GM21390 (cell line): Measurements from ENCODE around the gene BNIP3.
"Not testable (repeated sequence)": the region's sequence is repeated elsewhere in the genome, so short reads cannot be mapped to it uniquely, and the experiment has no call there.

Experiments used
- ATAC-seq: cut with Tn5 transposase; IDR thresholded peaks from one replicate; pipeline ENCODE4 v1.9.1; 2021; ENCODE audit not compliant: unreplicated experiment

Gene BNIP3

DNA sequence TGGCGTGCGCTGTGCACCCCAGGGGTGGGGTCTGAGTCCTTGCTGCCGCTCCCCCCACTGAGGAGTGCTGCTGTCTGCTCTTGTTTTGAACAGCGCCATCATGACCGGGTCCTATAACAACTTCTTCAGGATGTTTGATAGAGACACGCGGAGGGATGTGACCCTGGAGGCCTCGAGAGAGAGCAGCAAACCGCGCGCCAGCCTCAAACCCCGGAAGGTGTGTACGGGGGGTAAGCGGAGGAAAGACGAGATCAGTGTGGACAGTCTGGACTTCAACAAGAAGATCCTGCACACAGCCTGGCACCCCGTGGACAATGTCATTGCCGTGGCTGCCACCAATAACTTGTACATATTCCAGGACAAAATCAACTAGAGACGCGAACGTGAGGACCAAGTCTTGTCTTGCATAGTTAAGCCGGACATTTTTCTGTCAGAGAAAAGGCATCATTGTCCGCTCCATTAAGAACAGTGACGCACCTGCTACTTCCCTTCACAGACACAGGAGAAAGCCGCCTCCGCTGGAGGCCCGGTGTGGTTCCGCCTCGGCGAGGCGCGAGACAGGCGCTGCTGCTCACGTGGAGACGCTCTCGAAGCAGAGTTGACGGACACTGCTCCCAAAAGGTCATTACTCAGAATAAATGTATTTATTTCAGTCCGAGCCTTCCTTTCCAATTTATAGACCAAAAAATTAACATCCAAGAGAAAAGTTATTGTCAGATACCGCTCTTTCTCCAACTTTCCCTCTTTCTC lies 26.0 kb downstream of the BNIP3 start:
- no peak for ATAC-seq

DNA sequence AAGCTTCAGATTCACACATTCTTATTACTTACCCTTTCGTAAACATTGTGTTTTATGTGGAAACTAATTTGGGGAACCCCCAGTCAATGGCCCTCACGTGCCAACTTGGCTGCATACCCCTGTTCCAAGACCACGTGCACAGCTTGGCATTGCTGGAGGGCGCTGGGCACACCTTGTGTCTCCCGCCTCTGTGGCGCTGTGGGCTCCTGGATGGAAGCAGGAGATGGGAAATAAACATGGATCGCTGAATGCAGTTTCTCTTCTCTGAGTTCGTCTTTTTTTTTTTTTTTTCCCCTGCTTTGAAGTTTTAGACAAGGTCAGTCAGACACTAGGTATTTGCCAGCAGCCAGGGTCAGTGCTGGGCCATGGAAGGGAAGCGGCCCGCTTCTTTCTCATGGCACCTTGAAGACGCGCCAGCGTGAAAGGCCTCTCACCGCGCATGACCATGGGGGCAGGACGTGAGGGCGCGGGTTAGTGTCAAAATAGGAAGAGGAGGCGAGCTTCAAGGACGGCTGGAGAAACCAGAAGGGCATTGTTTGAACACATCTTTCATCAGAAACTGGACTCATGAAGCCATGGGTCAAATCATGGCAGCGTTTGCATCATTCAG lies 27.3 kb downstream of the BNIP3 start:
- ATAC-seq, result no peak

DNA sequence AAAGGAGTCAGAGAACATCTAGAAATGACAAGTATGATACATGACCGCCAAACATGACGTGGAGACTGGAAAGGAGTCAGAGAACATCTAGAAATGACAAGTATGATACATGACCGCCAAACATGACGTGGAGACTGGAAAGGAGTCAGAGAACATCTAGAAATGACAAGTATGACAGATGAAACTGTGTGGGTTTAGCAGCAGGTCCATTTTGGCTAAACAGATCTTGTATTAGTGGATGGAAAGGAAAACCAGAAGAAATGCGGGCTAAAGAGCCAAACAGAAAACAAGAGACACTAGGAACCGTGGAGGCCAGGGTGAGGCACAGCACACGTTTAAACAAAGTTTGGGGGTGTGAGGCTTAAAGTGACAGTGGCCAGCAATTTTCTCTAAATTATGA lies 31.8 kb downstream of the BNIP3 start:
- not testable (repeated sequence) for ATAC-seq

DNA sequence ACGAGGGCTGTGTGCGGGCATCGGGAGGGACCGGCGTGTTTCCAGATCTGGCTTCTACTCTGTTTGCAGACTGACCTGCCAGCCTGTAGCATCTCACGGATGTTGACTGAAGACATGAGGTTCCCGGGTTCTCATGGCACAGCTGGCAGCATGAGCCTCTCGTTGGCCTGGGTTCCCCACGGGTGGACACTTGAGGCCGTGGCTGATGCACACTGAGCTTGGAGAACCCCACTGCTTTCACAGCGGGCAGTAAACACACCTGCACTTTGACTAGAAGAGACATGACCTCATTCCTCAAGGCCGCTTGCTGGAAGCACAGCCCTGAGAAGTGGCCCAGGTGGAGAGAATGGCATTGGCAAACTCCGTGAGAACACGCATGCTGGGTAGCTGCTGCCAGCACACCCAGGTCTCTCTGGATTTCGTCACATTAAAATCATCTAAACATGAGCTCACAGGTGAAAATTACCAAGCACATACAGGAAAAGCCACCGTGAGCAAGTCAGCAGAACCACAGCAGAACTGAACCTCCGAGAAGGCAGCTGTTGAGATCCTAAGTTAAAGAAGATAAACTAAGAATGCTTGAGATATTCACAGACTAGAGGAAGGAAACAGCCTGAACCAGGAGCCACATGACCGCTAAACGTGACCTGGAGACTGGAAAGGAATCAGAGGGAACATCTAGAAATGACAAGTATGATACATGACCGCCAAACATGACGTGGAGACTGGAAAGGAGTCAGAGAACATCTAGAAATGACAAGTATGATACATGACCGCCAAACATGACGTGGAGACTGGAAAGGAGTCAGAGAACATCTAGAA lies 32.5 kb downstream of the BNIP3 start:
- ATAC-seq, result no peak

DNA sequence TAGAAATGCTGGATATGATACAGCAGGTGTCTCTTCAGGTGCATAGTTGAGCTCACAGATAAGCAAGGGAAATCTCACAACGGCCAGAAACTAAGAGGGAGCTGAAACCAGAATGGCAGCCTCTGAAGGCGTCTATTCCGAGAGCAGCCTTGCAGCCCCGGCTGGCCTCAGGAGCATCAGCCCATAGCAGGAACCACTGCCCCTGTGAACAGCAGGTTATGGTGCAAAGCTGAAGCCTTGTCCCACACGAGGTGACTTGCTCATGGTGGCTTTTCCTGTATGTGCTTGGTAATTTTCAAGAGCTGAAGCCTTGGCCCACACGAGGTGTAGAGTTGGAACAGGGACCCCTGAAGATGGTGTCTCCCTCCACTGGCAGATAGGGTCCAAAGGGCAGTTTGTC lies 33.2 kb downstream of the BNIP3 start:
- ATAC-seq, result no peak

DNA sequence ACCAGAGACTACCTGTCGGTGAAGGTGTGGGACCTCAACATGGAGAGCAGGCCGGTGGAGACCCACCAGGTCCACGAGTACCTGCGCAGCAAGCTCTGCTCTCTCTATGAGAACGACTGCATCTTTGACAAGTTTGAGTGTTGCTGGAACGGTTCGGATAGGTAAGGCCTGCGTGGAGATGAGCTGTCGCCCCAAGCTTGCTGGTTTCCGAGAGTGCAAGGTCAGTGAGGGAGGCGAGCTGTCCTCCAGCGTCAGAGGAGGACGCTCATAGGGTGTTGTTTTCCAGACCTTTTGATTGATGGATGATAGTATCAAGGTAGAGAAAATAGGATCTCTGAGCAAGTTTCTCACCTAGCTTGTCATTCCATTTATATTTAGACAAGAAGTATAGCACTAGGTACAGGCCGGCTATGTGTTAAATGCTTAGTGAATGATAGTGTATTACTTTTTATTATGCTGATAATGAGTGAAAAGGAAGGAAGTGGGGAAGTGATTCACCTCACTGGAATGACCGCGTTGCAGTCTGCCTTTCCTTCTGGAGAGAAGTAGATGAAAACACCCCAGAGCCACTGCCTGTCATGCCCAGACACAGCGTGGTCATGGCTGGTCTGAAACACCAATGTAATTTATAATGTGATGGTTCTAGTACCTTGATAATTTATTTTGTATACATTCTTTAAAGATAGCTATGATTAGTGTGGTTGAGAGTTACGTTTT lies 33.9 kb downstream of the BNIP3 start:
- ATAC-seq, result no peak

DNA sequence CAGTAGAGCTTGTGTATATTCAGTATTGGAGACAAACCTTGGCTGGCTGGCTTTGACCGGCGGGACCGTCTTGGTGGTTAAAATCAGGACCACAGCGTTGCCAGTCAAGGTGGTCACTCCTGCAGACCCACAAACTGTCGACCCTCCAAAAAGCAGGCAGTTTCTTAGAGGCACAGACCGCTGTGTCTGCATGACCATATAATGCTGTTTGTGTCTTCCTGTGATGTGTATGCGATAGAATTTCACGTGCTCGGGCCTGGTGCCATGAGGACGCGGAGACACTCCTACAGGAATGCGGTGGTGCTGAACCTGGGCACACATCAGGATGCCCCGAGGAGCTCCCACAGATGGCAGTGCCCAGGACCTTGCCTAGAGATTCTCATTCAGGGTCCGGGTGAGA lies 34.8 kb downstream of the BNIP3 start:
- ATAC-seq, result no peak

DNA sequence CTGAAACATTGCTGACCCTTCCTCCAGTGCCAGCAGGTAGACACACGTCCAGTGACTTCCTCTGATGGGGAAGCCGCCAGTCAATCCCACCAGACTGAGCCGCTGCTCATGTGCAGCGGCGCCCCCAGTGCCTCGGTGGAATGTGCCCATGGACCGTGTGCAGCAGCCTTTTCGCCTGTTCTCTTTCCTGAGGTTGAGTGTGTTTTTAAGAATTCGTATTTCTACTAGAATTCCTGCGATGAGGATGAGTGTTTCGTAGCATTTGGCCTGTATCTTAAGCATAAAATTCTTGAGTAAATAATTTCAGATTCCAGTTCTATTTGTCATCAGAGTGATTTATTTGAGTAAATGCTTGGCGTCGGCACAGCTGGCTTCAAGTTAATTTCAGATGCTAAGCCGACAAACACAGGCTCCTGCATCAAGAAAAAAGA lies 35.4 kb downstream of the BNIP3 start:
- ATAC-seq, result no peak

DNA sequence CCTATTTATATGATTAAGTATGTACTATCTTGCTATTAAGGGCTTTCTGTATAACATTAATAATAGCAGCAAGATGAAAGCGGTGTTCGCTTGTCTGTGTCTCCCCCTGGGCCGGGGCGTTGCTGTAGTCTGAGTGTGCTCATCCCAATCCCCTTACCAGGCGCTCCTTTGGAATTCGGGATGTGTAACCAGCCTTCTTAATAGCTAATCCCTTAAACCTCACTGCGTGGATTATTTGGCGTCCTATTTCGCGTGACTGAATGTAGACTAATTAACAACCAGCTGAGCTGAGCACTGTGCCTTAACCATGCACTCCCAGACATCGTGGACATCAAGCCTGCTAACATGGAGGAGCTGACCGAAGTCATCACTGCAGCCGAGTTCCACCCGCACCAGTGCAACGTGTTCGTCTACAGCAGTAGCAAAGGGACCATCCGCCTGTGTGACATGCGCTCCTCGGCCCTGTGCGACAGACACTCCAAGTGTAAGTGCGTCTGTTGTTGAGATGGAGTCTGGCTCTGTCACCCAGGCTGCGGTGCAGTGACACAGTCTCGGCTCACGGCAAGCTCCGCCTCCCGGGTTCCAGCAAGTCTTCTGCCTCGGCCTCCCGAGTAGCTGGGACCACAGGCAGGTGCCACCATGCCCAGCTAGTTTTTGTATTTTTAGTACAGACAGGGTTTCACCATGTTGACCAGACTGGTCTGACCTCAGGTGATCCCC lies 36.6 kb downstream of the BNIP3 start:
- no peak for ATAC-seq

DNA sequence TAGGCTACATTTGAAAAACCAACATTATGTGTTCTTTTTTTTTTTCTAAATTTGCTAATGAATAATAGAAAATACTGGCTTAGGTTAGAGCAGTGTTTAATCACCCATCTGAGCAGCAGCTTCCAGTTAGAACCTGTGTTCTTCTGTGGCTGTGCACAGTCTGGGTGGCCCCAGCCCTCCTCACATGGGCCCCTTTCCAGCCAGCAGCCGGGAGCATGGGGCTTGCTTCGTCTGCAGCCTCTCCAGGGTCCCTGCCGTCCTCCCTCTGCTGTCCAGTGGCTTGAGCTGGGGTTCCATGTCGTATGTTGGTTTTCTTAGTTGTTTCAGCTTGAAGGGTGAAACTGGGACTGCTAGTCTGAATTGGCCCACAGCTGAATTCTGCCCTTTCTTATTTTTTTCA lies 37.3 kb downstream of the BNIP3 start:
- ATAC-seq, result no peak

DNA sequence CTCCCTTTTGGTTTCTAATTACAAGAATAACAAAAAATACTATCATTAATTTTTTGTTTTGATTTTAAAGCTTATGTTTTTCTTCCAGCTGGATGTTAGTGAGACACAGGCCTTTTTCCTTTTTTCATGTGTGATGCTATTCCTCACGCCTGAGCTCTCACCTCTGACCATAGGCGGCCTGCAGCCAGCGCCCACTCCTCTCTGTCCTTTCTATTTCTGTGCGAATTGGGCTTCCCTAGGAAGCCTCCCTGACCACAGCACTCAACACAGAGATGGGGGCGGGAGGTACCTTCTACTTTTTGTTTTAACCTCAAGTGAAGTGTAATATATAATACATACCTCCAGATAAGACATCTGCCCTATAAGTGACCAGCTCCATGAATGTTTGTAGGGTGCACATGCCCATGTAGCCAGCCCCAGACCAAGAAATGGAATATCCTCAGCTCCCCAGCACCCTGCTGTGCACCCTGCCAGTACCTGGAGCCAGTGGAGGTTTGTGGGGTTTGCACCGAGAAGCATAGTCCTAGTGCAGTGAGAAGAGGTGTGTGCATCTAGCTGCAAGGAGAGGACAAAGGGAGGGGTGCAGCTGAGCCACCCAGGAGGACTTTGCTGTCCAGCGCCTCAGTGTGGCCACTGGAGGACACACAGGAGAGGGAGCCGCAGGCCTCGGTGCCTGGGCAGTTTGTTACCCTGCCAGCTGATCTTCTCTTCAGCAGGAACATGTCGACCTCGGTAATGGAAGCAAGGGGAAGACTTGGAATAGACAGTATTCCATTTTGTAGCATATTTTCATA lies 38.5 kb downstream of the BNIP3 start:
- no peak for ATAC-seq

DNA sequence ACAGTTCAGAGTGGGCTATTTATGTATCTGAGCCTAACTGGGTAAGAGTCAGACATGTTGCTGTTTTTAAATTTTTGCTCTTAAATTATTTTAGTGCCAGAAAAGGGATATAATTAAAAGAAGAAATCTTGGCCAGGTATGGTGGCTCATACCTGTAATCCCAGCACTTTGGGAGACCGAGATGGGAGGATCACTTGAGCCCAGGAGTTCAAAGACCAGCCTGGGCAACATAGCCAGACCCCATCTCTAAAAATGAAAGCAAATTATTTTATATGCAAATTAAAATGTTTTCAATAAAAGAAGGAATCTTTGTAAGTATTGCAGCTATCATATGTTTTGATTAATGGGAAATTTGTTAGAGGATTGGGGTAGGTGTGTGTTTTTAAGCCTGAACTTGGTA lies 39.3 kb downstream of the BNIP3 start:
- ATAC-seq, result no peak

DNA sequence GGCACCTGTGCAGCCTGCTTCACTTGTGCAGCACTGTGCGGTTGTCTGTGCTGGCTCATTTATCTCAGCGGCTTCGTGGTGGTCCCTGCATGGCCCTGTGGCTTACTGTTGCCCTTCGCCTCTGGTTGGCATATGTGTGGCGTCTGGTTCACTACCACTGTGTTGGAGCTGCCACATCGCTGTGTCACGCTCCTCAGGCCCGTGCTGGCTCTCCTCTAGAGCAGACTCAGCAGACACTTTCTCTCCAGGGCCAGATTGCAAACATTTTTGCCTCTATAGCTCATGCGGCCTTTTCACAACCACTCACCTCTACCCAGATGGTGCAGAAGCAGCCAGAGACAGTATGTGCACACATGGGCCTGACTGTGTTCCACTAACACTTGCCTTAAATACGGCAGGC lies 43.0 kb downstream of the BNIP3 start:
- no peak for ATAC-seq

DNA sequence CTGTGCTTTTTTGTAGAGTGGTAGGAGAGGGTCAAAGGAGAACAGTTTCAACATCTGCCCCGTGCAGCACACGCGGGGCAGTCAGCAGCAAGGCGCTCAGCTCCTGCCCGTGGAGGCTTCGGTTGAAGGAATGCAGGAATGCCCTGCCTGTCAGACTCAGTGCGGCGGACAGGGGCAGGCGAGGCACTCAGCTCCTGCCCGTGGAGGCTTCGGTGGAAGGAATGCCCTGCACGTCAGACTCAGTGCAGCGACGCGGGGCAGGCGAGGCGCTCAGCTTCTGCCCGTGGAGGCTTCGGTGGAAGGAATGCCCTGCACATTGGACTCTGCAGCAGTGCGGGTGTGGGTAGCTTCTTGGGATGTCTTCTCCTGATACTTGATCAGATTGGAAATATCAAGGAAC lies 43.9 kb downstream of the BNIP3 start:
- no peak for ATAC-seq

DNA sequence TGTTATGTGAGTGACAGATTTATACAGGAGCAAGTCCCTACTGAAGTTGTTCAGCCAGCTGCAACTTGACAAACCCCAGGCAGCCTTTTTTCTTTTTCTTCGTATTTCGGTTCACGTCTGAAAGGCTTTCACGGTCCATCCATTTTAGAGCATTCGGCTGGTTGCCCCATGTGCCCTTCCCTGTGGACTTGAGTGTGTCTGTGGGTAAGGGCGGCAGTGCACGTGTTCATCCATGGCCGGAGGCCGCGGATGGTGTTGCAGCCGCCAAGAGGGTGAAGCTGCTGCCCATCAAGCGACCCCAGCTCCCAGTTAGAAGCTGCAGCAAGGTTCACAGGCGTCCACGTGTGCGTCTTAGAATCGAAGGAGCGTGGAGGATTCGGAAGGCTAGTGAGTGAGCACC lies 45.0 kb downstream of the BNIP3 start:
- ATAC-seq, result no peak

DNA sequence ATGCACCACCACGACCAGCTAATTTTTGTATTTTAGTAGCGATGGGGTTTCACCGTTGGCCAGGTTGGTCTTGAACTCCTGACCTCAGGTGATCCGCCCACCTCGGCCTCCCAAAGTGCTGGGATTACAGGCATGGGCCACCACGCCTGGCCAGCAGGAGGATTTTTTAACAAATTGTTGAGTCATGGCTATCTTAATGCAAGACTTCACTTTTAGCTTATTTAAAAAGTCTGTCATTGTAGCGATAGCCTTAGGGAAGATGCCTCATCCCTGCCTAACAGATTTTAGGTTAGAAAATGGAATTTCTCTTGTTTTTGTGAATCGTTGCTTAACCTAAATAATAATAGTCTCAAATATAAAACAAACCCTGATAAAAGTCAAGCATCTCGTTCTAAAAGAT lies 45.4 kb downstream of the BNIP3 start:
- no peak for ATAC-seq

DNA sequence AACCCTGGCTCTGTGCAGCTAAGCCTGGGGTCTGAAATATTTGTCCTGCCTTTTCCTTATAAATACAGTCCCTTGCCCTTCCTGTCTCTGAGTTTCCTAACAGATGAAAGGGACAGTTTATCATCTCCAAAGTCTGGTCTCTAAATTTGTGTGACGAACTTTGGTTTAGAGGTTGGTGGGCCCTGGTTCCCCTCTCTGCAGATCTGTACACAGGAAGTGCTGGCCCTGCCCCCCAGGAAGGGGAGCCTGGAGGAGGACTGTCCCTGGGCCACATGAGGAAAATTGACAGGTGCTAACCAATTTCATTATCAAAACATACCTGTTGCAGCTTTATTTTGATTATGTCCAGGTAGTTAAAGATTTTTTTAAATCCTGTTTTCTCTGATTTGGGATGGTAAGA lies 46.5 kb downstream of the BNIP3 start:
- ATAC-seq, result no peak

DNA sequence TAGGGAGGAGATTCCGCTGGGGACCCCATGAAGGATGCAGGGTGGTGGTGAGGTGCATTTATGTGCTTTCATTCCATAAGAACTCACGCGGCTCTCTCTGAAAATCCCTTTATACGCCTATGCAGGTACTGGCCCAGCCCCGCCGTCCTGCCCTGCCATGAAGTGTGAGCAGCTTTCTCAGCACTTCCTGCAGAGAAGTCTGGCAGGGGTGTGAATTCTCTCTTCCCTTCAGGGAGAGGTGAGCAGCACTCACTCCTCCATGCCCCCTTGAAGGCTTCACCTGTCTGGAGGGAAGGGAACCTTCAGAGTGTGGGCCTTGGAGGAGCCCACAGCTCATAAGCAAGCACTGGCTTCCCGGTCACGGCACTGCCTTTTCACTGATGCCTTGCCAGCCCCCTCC lies 47.0 kb downstream of the BNIP3 start:
- ATAC-seq, result no peak

DNA sequence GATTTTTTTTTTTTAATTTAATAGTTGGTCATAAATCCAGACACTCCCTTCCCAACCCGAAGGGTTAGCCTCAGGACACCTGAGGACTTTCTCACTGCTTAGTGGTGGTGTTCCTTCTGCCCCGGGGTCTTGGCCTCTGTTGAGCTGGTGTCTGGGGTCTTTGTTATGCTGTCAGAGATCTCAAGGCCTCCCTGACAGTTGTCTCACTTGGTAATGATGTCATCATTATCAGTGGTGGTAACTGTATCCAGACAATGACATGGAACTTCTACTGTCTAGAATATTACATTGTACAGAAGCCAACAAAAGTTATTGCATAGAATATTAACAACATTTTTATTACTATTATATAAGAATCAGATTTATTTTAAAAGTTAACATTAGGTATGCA lies 48.0 kb downstream of the BNIP3 start:
- ATAC-seq, result no peak
